ENCODE results near the gene F2RL1. TPM values are rescaled to one million over a fixed set of nuclear protein-coding genes. Genes with fewer than 3 reads are reported as not detected.
"Not testable (repeated sequence)": the region's sequence is repeated elsewhere in the genome, so short reads cannot be mapped to it uniquely, and the experiment has no call there.

The F2RL1 gene
- total RNA-seq, 2 donors from 2014 or later: 87.0 to 139 TPM

DNA sequence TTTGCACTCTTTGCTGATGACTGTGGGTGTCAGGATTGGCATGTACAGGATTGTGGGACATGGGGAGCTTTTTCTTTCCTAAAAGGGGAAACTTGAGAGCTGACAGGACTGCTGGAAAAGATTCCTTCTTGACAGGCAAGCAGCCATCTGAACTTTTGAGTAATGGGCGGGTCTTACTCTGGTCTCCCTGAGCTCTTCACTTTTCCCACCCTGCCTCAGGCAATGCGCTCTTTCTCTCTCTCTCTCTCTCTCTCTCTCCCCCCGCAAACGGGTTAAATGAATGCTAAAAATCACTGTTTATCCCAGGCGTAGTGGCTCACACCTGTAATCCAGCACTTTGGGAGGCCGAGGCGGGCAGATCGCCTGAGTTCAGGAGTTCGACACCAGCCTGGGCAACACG is 37.1 kb upstream of the F2RL1 start:
- intact Hi-C loops (cut with DNase I): no loop called here
- TF ChIP-seq, protein P1, sequence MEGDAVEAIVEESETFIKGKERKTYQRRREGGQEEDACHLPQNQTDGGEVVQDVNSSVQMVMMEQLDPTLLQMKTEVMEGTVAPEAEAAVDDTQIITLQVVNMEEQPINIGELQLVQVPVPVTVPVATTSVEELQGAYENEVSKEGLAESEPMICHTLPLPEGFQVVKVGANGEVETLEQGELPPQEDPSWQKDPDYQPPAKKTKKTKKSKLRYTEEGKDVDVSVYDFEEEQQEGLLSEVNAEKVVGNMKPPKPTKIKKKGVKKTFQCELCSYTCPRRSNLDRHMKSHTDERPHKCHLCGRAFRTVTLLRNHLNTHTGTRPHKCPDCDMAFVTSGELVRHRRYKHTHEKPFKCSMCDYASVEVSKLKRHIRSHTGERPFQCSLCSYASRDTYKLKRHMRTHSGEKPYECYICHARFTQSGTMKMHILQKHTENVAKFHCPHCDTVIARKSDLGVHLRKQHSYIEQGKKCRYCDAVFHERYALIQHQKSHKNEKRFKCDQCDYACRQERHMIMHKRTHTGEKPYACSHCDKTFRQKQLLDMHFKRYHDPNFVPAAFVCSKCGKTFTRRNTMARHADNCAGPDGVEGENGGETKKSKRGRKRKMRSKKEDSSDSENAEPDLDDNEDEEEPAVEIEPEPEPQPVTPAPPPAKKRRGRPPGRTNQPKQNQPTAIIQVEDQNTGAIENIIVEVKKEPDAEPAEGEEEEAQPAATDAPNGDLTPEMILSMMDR (IDR thresholded peaks at IDR 0.05): no peak

DNA sequence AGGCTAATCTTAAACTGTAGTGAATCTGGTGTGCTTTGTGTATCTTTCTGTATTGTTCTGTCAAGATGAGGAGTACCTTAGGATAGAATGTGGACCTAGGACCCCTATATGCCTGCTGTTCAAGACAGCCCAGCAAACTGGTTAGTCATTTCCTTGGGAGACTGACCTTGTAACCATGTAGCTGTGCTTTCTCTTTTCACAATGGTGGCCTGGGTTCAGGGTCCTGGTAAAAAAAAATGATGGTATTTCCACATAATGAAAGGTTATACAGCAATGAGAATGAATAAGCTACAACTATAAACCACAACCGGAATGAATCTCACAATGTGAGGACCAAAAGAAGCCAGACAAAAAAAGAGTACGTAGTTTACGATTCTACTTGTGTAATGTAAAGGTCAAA is 36.4 kb upstream of the F2RL1 start:
- intact Hi-C loops (cut with DNase I): no loop called here
- H3K9me3 ChIP-seq: no peaks in the 10 kb centered on the region
- H3K4me3 ChIP-seq: no peak overlapping the region
- no peaks in the 10 kb centered on the region for H3K27me3 ChIP-seq
- H3K27ac ChIP-seq: no peak overlapping the region
- no peak for DNase-seq
- no peaks in the 10 kb centered on the region for H3K36me3 ChIP-seq
- H3K4me1 ChIP-seq: no peaks in the 10 kb centered on the region
- H3K9ac ChIP-seq (ENCODE audit: low read depth in 2 of 2, low read length in 2 of 2): no peak overlapping the region
- TF ChIP-seq, protein P1 (IDR thresholded peaks at IDR 0.05): no peak

More for the DNA sequence above, 37.1 kb upstream of the F2RL1 start:
- no peaks in the 10 kb centered on the region for H3K9me3 ChIP-seq
- no peaks in the 10 kb centered on the region for H3K4me1 ChIP-seq
- no peak overlapping the region for H3K27ac ChIP-seq
- H3K36me3 ChIP-seq: no peaks in the 10 kb centered on the region
- H3K27me3 ChIP-seq: no peaks in the 10 kb centered on the region
- no peak for DNase-seq
- H3K4me3 ChIP-seq: no peak overlapping the region
- H3K9ac ChIP-seq (ENCODE audit: low read depth in 2 of 2, low read length in 2 of 2): no peak overlapping the region

DNA sequence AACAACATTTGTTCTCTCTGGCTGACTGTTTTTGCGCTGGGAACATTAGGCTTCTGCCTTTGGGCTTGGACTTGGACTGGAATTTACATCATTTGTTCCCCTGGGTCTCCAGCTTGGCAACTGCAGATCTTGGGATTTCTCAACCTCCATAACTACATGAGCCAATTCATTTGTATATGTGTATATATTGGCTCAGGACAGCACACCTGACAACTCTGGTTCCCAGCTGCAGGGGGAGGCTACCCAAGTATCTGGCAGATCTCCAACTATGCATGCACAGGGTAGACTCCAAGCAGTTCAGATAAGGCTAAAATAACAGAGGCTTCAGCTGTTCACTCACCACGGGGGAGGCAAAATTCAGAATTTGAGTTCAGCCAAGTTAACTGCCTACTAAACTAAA is 31.6 kb upstream of the F2RL1 start:
- Histone ChIP-seq H3K4me3 (no peak overlapping the region), H3K27ac (peak overlapping the region; percentile 26), H3K4me1 (no peaks in the 10 kb centered on the region), H3K36me3 (no peaks in the 10 kb centered on the region), H3K27me3 (no peaks in the 10 kb centered on the region), H3K9me3 (no peaks in the 10 kb centered on the region), H3K9ac (ENCODE audit: low read depth in 2 of 2, low read length in 2 of 2) (no peak overlapping the region)
- DNase-seq: peak; percentile 59
- TF ChIP-seq, protein P1 (IDR thresholded peaks at IDR 0.05): no peak
- intact Hi-C loops (cut with DNase I): no loop called here

DNA sequence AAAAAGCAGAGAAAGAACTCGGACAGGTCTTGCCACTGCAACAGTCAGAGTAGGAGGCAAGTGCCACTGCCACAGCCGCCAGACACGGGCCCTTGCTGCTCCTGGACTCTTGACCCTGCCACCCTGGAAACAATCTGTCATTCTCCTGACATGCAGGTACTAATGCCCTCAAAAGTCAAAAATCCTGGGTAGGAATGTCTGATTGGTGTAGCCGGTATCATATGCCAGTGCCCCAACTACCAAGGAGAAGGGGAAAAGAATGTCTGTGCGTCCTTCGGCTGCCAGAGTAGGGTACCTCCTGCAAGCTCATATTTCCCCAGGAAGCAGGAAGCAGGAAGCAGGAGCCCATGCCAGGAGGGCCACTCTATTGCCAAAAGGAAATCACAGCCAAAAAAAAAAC is 30.5 kb upstream of the F2RL1 start:
- TF ChIP-seq, protein P1 (IDR thresholded peaks at IDR 0.05): no peak
- Histone ChIP-seq H3K9me3 (no peaks in the 10 kb centered on the region), H3K4me3 (no peak overlapping the region), H3K36me3 (no peaks in the 10 kb centered on the region), H3K4me1 (no peaks in the 10 kb centered on the region), H3K9ac (ENCODE audit: low read depth in 2 of 2, low read length in 2 of 2) (no peak overlapping the region), H3K27ac (peak overlapping the region; percentile 26), H3K27me3 (no peaks in the 10 kb centered on the region)
- peak; percentile 76 for DNase-seq
- intact Hi-C loops (cut with DNase I): no loop called here

DNA sequence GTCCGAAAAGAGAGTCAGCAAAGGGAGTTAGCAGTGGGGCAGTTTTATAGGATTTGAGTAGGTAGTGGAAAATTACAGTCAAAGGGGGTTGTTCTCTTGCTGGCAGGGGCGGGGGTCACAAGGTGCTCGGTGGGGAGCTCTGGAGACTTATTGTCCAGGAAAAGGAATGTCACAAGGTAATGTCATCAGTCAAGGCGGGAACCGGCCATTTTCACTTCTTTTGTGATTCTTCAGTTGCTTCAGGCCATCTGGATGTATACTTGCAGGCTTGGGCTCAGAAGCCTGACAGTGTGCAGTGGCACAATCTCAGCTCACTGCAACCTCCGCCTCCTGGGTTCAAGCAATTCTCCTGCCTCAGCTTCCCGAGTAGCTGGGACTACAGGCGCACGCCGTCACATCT is 29.6 kb upstream of the F2RL1 start:
- H3K9ac ChIP-seq (ENCODE audit: low read depth in 2 of 2, low read length in 2 of 2); H3K9me3 ChIP-seq; H3K27me3 ChIP-seq; intact Hi-C loops (cut with DNase I); H3K4me1 ChIP-seq; DNase-seq; H3K4me3 ChIP-seq; H3K27ac ChIP-seq; H3K36me3 ChIP-seq: not testable (repeated sequence)

DNA sequence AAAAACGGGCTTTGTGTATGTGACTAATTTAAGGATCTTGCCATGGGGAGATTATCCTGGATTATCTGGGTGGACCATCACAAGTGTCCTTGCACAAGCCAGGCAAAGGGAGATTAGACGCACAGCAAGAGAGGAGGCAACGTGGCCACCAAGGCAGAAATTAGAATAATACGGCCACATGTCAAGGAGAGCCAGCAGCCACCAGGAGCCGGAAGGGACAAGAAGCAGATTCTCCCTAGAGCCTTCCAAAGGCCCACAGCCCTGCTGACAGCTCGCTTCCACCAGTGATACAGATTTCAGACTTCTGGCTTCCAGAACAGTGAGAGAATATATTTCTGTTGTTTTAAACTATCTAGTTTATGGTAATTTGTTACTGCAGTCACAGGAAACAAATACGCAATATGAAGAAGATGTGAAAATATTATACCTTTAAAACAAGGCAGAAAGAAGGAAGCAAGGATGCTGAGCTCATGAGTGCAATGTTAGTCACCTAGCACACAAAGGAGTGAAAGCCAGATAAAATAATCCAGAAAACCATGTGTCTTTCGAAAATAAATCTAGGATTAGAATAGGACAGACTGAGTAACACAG is 28.7 kb upstream of the F2RL1 start:
- DNase-seq: no peak
- H3K9ac ChIP-seq (ENCODE audit: low read depth in 2 of 2, low read length in 2 of 2): no peak overlapping the region
- peak overlapping the region; percentile 21 for H3K27ac ChIP-seq
- H3K4me3 ChIP-seq: no peak overlapping the region
- H3K9me3 ChIP-seq: no peaks in the 10 kb centered on the region
- H3K4me1 ChIP-seq: no peaks in the 10 kb centered on the region
- H3K27me3 ChIP-seq: no peaks in the 10 kb centered on the region
- no peaks in the 10 kb centered on the region for H3K36me3 ChIP-seq
- TF ChIP-seq, protein P1 (IDR thresholded peaks at IDR 0.05): no peak
- intact Hi-C loops (cut with DNase I): no loop called here

Data from colonic mucosa (tissue), 4 donors.